ENCODE measurements around the gene BEST1.

- TF ChIP-seq GATA3 (IDR thresholded peaks at IDR 0.05; ENCODE audit: low read depth, low read length) (no peak), GATA2 (IDR thresholded peaks at IDR 0.05; ENCODE audit: low read depth, low read length) (no peak)
These were observed 27.6 kb upstream of the BEST1 start for GRCh38 chr11:61922539-61922938.

Measured in SH-SY5Y (cell line).